T-helper 17 cell (primary cell): ENCODE measurements around the gene SLC2A4RG. TPM values are rescaled to one million over a fixed set of nuclear protein-coding genes. Genes with fewer than 3 reads are reported as not detected.

ENCODE experiments used
- ATAC-seq: fragments of 150-1000 bp; cut with Tn5 transposase; 2 replicates; pipeline ENCODE4 v1.10.0; 2021; ENCODE audit warnings: mild to moderate bottlenecking, moderate library complexity
- DNase-seq, 3 donors: peaks; one replicate each; pipeline versions ENCODE4 v3.0.0 to v3.0.0-alpha.2; 2020 to 2021
- H3K9me3 ChIP-seq: one replicate; pipeline ENCODE4 v1.7.0; 2013; ENCODE audit warnings: low read length, mild to moderate bottlenecking; ENCODE audit not compliant: control insufficient read depth, poor library complexity, severe bottlenecking
- H3K27ac Mint-ChIP-seq: one replicate; pipeline ENCODE4 v1.8.0; 2022; ENCODE audit warnings: mild to moderate bottlenecking, moderate library complexity, mixed read lengths
- H3K27me3 Mint-ChIP-seq: one replicate; pipeline ENCODE4 v1.8.0; 2022; ENCODE audit warnings: mixed read lengths
- H3K36me3 Mint-ChIP-seq: one replicate; pipeline ENCODE4 v1.8.0; 2022; ENCODE audit warnings: low read depth, mixed read lengths
- H3K4me1 Mint-ChIP-seq: one replicate; pipeline ENCODE4 v1.8.0; 2022; ENCODE audit warnings: mild to moderate bottlenecking, mixed read lengths
- H3K4me3 Mint-ChIP-seq: one replicate; pipeline ENCODE4 v1.8.0; 2022; ENCODE audit warnings: mild to moderate bottlenecking, moderate library complexity, mixed read lengths
- total RNA-seq, 4 donors: library from RNA in 2 of 4; stranded (reverse) in 2 of 4; gene quantifications; one replicate each; pipeline ENCODE4 v1.2.3 and lab custom pipeline; 2022 to 2026

SLC2A4RG gene
- total RNA-seq, 2 donors from 2014 or later = 98.1 to 103 TPM

DNA sequence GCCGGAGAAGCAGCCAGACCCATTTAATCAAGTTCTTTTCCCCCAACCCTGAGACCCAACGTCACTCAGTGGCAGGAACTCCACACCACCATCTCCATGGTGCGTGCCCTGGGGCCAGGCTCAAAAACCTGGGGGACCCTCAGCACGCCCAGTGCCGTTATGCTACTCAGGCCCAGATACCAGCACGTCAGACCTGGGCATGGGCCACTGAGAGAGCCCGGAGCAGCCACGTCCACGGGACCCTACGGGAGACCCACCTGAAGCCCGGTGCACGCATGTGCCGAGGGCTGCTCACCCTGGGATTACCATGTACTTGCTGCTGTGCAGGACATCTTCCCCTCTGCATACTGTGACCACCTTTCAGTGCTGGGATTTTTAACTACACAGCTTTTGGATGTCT, 13.8 kb downstream of the SLC2A4RG start:
- DNase-seq (no peak), ATAC-seq (no peak)
- no peak overlapping the region for H3K27ac Mint-ChIP-seq
- peaks cover 14% of the 10 kb centered on the region for H3K4me1 Mint-ChIP-seq
- no peaks in the 10 kb centered on the region for H3K36me3 Mint-ChIP-seq
- H3K9me3 ChIP-seq = no peaks in the 10 kb centered on the region
- H3K27me3 Mint-ChIP-seq = no peaks in the 10 kb centered on the region
- no peak overlapping the region for H3K4me3 Mint-ChIP-seq

DNA sequence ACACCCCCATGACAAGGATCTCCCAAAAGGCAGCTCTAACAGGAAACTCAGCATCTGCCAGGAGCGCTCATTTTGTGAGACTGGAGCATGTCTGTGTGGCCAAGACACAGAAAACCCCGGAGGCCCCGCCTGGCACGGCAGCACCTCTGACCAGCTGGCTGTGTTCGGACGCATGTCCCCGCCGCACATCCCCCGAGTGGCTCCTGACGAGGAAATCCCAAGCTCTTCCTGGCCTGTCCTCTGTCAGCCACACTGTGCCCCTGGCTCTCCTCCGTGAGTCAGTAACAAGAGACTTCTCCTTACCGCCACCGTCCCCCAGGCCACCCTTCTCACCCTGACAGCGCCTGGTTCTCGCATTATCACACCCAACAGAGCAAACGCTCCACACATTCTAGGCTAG, 14.4 kb downstream of the SLC2A4RG start:
- no peak for DNase-seq

DNA sequence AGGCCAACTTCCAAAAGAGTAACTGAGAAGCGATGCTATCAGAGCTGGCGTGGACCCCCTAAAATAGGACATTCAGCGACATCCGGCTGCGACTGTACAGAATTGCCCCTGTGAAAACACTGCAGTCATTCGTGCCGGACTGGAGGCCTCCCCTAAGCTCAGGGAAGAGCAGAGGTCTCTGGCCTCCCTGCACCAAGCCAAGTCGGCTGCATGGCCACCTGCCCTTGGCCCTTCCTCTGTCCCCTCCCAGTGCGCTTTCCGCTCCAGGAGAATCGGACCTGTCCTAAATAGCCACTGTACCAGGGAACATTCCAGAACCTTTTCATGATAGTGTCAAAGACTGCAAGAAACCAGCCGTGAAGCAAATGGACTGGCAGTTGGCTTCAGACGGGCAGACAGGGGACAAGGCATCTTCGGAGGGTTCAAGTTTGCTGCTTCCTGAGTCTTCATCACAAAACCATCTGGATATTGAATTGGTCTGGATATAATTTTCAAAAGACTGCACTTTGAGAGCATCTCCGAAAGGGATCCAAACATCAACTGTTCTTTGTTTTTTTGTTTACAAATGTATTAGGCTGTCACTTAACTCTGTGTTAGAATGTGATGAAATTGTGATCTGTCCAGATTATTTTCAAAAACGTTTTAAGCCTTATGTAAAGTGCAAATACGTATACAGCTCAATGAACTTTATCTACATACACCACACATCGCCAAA, 16.5 kb downstream of the SLC2A4RG start:
- H3K27me3 Mint-ChIP-seq = no peaks in the 10 kb centered on the region
- no peak overlapping the region for H3K4me3 Mint-ChIP-seq
- ATAC-seq (no peak), DNase-seq (no peak)
- H3K27ac Mint-ChIP-seq = no peak overlapping the region
- peaks cover 13% of the 10 kb centered on the region for H3K4me1 Mint-ChIP-seq
- no peaks in the 10 kb centered on the region for H3K9me3 ChIP-seq
- H3K36me3 Mint-ChIP-seq = no peaks in the 10 kb centered on the region

More for the DNA sequence above, 14.4 kb downstream of the SLC2A4RG start:
- H3K4me1 Mint-ChIP-seq = peaks cover 14% of the 10 kb centered on the region
- H3K27me3 Mint-ChIP-seq = no peaks in the 10 kb centered on the region
- H3K27ac Mint-ChIP-seq = no peak overlapping the region
- H3K36me3 Mint-ChIP-seq = no peaks in the 10 kb centered on the region
- H3K9me3 ChIP-seq = no peaks in the 10 kb centered on the region
- no peak for ATAC-seq
- H3K4me3 Mint-ChIP-seq = no peak overlapping the region

DNA sequence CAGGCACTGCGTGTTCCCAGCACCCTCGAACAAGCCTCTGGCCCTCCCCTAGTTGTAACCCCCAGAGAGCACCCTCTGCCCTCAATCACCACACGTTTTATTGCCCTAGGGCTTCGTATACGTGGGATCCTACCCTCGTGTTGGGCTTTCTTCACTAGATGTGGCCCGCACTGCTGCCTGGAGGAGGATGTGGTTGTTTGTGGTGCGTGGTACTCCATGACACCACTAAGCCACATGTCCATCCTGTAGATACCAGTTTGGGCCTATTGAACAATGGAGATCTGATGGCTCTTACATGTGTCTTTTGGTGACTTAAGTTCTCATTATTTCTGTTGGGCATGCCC, 17.0 kb downstream of the SLC2A4RG start:
- H3K27ac Mint-ChIP-seq = no peak overlapping the region

DNA sequence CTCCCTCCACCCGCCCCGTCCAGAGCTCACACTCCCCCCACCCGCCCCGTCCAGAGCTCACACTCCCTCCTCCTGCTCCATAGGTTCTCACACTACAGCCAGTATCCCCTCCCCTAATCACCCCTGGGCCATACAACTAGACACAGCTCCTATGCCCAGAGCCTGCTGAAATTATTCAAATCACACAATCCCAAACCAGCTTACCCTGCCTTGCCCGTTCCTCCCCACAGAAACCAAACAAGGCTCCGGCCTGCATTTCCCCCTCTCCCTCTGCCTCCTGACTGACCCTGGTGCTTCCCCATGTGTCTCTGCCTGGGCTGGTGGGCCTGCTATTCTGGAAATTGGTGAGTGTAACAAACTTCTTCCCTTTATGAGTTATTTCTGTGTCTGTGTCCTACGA, 18.6 kb downstream of the SLC2A4RG start:
- peaks cover 10% of the 10 kb centered on the region for H3K4me1 Mint-ChIP-seq
- no peak overlapping the region for H3K4me3 Mint-ChIP-seq
- H3K27ac Mint-ChIP-seq = no peak overlapping the region
- no peaks in the 10 kb centered on the region for H3K9me3 ChIP-seq
- DNase-seq (no peak), ATAC-seq (no peak)
- H3K27me3 Mint-ChIP-seq = no peaks in the 10 kb centered on the region
- no peaks in the 10 kb centered on the region for H3K36me3 Mint-ChIP-seq

More for the DNA sequence above, 17.0 kb downstream of the SLC2A4RG start:
- DNase-seq (no peak), ATAC-seq (no peak)
- Mint-ChIP-seq H3K27me3 (no peaks in the 10 kb centered on the region), H3K4me3 (no peak overlapping the region), H3K4me1 (peaks cover 10% of the 10 kb centered on the region), H3K36me3 (no peaks in the 10 kb centered on the region)
- H3K9me3 ChIP-seq = no peaks in the 10 kb centered on the region

DNA sequence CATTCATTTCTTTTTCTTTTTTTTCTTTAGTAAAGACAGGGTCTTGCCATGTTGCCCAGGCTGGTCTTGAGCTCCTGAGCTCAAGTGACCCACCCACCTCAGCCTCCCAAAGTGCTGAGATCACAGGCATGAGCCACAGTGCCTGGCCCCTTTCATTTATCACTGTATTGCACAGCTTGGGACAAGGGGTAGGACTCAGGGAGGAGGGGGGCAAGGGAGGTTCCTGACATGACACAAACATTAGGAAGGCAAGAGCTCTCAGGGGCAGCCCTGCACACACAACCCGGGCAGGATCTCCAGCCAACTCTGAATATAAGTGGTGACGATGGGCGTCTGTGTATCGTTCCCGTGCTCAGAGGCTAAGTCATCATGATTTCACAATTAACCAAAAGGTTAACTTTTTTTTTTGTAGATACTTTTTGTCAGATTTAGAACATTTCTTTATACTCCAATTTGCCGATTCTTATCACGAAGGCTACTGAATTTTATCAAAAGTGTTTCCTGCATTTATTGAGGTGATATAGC, 19.9 kb downstream of the SLC2A4RG start:
- Mint-ChIP-seq H3K27me3 (no peaks in the 10 kb centered on the region), H3K27ac (no peak overlapping the region), H3K36me3 (no peaks in the 10 kb centered on the region), H3K4me1 (peaks cover 8% of the 10 kb centered on the region), H3K4me3 (no peak overlapping the region)
- no peak for DNase-seq
- no peak for ATAC-seq
- H3K9me3 ChIP-seq = no peaks in the 10 kb centered on the region

DNA sequence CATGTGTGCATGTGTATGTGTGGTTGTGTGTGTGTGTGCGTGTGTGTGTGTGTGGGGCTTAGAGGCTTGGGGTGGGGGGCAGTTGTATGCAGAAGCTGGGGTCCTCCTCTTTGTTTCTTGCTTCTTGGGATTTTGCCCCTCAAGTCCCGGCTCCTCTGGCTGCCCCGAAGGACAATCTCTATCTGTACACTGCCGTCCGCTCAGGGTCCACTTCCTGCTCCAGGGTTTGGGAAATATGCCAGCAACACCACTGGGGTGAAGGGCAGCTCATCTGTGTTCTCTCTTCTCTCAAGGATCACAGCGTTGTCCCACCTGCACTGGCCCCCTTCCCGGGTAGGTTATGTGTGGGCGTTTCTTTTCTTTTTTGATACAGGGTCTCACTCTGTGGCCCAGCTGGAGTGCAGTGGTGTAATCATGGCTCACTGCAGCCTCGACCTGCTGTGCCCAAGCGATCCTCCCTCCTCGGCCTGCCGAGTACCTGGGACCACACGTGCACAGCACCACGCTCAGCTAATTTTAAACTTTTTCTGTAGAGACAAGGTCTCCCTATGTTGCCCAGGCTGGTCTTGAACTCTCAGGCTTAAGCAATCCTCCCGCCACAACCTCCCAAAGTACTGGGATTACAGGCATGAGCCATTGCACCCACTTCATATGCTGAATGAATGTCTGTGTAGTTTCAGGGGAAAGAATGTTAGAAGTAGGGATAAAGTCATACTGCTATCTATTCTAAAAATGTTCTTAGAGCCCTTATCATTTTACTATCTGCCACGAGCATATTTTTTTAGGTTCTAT, 25.7 kb downstream of the SLC2A4RG start:
- DNase-seq = no peak
- Mint-ChIP-seq H3K4me1 (no peaks in the 10 kb centered on the region), H3K27me3 (no peaks in the 10 kb centered on the region), H3K27ac (no peak overlapping the region), H3K4me3 (no peak overlapping the region), H3K36me3 (no peaks in the 10 kb centered on the region)
- ATAC-seq = no peak
- H3K9me3 ChIP-seq = no peaks in the 10 kb centered on the region

DNA sequence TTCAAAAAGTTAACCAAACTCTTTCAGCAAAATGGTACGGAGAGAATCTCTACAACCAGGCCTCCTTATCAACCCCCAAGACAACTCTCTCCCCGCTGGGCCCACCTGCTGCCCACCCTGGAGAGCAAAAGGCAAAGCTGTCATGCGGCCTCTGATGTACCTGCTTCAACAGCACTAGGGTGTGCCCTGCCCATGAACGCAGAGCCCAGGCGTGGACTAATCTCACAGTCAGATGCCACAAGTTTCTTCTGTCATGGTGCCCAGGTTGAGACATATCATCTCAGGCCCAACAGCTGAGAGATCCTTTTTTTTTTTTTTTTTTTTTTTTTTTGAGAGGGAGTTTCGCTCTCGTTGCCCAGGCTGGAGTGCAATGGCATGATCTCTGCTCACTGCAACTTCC, 26.3 kb downstream of the SLC2A4RG start:
- DNase-seq = no peak
- Mint-ChIP-seq H3K27ac (no peak overlapping the region), H3K4me3 (no peak overlapping the region), H3K36me3 (no peaks in the 10 kb centered on the region), H3K27me3 (no peaks in the 10 kb centered on the region), H3K4me1 (no peaks in the 10 kb centered on the region)
- H3K9me3 ChIP-seq = no peaks in the 10 kb centered on the region
- ATAC-seq = no peak

DNA sequence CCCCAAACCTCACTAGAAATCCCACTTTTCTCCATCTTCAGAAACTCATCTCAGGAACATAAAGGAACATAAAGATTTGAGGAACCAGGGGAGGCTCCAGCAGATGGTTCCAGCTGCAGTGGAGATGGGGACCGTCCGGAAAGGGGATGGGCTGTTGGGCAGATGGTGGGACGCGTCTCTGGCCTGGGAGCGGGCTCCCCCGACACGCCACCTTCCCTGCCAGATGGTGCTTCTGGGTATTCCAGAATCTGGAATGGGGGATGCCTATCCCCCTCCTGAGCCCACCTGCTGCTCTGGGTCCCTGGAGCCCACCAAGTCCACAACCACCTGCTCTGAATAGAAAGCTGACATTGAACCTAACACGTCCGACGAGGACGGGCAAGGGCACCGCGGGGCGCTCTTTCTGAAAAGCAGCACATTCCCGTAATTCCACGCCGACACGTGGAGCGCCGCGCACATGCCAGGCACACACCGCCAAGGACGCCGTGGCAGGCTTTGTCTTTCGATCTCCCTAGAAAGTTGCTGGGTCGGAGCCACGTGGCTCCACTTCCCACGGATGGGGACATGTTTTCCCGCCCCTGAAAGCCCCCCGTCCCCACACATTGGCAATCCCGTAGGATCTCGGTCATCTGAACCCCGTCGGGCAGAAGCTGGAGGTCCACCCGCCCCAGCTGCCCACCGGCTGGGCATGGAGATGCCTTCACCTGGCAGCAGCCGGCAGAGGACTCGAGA, 27.3 kb downstream of the SLC2A4RG start:
- no peak overlapping the region for H3K4me3 Mint-ChIP-seq

DNA sequence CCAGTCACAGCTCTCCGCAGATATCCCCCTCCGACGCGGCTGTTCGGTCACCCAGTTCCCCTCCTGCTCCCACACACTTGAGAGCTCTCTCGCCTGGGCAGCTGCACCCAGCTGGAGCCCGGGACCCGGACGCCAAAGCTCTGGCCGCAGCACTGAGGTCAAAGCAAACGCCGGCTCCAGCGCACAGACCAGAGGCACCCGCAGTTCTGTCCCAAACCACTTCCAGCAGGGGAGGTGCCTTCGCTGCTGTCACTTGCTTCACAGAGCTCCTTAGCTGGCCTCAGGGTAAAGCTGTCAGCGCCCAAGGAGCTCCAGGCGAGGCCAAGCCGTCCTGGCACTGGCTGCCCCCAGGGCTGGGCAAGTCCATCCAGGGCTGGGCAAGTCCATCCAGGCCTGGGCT, 27.9 kb downstream of the SLC2A4RG start:
- no peak overlapping the region for H3K4me3 Mint-ChIP-seq
- no peaks in the 10 kb centered on the region for H3K36me3 Mint-ChIP-seq
- H3K9me3 ChIP-seq = no peaks in the 10 kb centered on the region
- H3K4me1 Mint-ChIP-seq = no peaks in the 10 kb centered on the region
- ATAC-seq (no peak), DNase-seq (no peak)
- H3K27me3 Mint-ChIP-seq = no peaks in the 10 kb centered on the region
- no peak overlapping the region for H3K27ac Mint-ChIP-seq

More for the DNA sequence above, 27.3 kb downstream of the SLC2A4RG start:
- DNase-seq (no peak), ATAC-seq (no peak)
- no peaks in the 10 kb centered on the region for H3K9me3 ChIP-seq
- Mint-ChIP-seq H3K4me1 (no peaks in the 10 kb centered on the region), H3K36me3 (no peaks in the 10 kb centered on the region), H3K27me3 (no peaks in the 10 kb centered on the region), H3K27ac (no peak overlapping the region)

DNA sequence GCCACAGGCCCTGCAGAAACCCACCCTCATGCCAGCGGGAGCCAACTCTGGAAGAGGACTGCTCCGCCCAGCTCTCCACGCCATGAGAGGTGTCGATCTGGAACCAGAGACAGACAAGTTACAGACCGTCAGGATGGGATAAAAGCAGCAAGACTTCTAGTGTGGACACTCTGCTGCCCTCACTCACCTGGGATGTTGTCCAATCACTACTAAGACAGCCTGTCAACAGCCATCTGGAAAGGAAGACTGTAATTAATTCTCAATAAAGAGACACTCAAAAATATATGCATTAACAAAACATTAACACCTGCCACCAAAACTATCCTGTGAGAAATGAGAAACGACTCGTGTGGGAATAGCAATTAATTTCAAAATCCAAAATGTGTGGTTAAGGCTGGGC, 28.3 kb downstream of the SLC2A4RG start:
- Mint-ChIP-seq H3K4me1 (no peaks in the 10 kb centered on the region), H3K27me3 (no peaks in the 10 kb centered on the region), H3K27ac (no peak overlapping the region), H3K36me3 (no peaks in the 10 kb centered on the region), H3K4me3 (no peak overlapping the region)
- ATAC-seq (no peak), DNase-seq (no peak)
- H3K9me3 ChIP-seq = no peaks in the 10 kb centered on the region

DNA sequence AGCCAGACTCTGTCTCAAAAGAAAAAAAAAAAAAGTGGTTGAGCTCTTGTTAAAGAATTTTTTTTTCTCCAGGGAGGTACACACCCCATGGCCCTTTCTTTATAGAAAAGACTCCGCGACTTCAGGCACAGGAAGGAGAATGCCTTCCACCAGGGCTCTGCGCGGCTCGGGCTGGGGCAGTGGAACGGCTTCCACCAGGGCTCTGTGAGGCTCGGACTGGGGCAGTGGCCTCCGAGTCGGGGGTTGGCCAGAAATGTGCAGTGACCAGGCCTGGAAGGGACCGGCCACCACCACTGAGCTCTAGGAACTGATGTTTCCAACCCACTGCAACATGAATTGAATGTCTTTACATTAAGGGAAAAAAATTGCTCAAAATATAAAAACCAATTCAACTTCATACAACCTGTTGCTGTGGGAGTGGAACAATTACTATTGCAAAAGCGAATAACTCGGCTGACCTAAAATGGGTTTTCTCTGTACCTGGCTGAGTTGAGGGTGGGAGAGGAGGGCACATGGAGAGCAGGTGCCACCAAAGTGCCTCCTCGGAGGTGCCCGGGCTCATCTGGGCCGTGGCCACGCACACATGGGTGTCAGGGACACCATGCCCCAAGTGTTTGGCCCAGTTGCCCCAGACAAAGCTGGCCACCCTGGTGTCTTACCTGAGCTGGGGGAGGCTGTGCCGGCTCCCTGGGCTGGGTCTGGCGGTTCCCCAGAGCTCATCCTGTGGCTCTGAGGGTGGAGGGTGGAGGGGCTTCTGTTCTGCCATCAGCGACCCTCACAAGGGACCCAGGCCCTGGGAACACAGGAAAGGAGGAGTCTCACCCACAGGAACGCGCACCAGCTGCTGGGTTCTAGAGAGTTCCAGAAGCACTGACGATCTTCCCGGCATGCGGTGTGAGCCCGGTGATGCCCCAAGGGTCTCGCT, 29.3 kb downstream of the SLC2A4RG start:
- Mint-ChIP-seq H3K36me3 (no peaks in the 10 kb centered on the region), H3K27me3 (no peaks in the 10 kb centered on the region), H3K4me1 (no peaks in the 10 kb centered on the region), H3K4me3 (no peak overlapping the region), H3K27ac (no peak overlapping the region)
- DNase-seq = no peak
- no peaks in the 10 kb centered on the region for H3K9me3 ChIP-seq
- no peak for ATAC-seq
